Measurements from ENCODE around the gene SUN1. TPM values are rescaled to one million over a fixed set of nuclear protein-coding genes. Genes with fewer than 3 reads are reported as not detected.

Gene SUN1
- total and polyA plus RNA-seq, 5 donors: 86.9 to 163 (median 139) TPM

Other genes with a start within 250 kb of the SUN1 start
- gene DNAAF5, start 105.8 kb upstream of the SUN1 start, total RNA-seq: 10 to 100 TPM; 12.0 to 20.7 (median 16.1) TPM
- gene DNAAF5, start 105.8 kb upstream of the SUN1 start, polyA plus RNA-seq: 10.2 TPM
- 10 to 100 TPM; 22.6 to 38.3 (median 25.1) TPM for gene PRKAR1B, start 105.2 kb upstream of the SUN1 start, total RNA-seq
- 20.7 TPM for gene PRKAR1B, start 105.2 kb upstream of the SUN1 start, polyA plus RNA-seq
- gene GET4, start 44.1 kb downstream of the SUN1 start, total RNA-seq: 10 to 100 TPM; 20.1 to 23.6 (median 22.2) TPM
- 22.2 TPM for gene GET4, start 44.1 kb downstream of the SUN1 start, polyA plus RNA-seq
- gene ADAP1, start 122.2 kb downstream of the SUN1 start, total RNA-seq: 1 to 10 TPM; 4.8 to 7.1 (median 6.4) TPM
- gene ADAP1, start 122.2 kb downstream of the SUN1 start, polyA plus RNA-seq: 8.4 TPM
- gene COX19, start 143.1 kb downstream of the SUN1 start, total RNA-seq: 1 to 10 TPM; 6.3 to 8.8 (median 7.8) TPM
- 5.8 TPM for gene COX19, start 143.1 kb downstream of the SUN1 start, polyA plus RNA-seq
- not detected for gene CYP2W1, start 150.7 kb downstream of the SUN1 start, total RNA-seq
- not detected for gene CYP2W1, start 150.7 kb downstream of the SUN1 start, polyA plus RNA-seq
- gene GPR146, start 212.1 kb downstream of the SUN1 start, total RNA-seq: 10 to 100 TPM in 2 of 4 donors, 1 to 10 TPM in 2; 4.2 to 19.7 (median 14.1) TPM
- gene GPR146, start 212.1 kb downstream of the SUN1 start, polyA plus RNA-seq: 17.3 TPM

All from right cardiac atrium (tissue), 5 donors.